Middle frontal gyrus (tissue), 1 donor: ENCODE data around the gene C22orf39.

Experiments used
- DNase-seq: peaks from one replicate; pipeline ENCODE4 v3.0.0-alpha.2; 2015; ENCODE audit warnings: low spot score; ENCODE audit errors: extremely low spot score

The C22orf39 gene

DNA sequence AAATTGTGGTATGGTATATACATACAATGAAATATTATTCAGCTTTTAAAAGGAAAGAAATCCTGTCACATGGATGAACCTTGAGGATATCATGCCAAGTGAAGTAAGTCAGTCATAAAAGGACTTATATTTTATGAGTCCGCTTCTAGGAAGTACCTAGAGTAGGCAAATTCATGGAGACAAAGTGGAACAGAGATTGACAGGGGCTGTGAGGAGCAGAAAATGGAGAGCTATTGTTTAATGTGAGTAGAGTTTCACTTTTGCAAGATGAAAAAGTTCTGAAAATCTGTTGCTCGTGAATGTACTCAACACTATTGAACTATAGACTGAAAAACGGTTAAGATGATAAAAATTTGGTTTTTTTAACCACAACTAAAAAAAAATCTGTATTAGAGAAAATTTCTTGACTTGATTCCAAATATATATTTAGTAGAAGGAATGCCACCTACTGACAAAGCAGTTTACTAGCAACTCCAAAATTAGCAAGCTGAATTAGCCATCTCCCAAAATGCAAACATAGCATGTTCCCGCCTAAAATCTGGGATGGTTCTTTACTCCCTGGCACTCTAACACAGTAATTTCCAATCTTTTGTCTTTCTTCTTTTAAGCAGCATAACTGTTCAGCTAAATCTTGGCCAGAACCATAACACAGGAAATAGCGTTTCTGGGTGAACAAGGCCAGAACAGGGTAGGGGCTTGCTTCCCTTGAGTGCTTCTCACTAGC, 30.0 kb upstream of the C22orf39 start:
- DNase-seq = no peak

DNA sequence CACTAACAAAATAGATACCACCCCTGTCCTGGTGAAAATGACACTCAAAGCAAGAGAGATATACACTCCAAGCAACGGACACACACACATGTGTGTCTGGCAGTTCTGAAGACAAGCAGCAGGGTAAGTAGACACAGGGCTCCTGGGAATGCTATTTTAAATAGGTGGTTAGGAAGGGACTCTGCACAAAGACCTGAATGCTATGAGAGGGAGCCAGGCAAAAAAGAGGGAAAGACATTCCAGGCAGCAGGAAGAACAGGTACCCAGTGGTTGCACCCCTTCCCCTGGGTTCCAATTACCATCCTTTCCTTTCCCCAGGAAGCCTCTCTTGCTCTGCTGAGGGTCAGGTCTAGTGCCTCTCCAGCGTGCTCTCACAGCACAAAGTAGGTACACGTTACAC, 28.5 kb upstream of the C22orf39 start:
- no peak for DNase-seq

DNA sequence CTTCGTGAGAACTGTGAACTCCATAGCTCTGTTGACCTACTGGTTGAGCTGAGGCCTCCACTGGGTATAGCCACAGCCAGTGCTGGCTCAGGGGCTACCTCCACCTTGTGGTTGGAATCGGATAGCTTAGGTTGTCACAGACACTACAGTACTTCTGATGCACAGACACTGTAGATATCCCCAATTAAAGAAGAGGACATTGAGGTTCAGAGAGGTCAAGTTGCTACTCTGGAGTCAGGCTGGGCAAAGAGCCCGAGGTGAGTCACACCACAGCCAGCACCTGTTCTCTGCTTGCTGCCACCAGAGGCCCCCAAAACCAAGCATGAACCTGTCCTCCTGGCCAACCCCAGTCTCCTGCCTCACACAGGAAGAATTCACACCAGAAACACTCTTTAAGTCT, 26.1 kb upstream of the C22orf39 start:
- DNase-seq = no peak

DNA sequence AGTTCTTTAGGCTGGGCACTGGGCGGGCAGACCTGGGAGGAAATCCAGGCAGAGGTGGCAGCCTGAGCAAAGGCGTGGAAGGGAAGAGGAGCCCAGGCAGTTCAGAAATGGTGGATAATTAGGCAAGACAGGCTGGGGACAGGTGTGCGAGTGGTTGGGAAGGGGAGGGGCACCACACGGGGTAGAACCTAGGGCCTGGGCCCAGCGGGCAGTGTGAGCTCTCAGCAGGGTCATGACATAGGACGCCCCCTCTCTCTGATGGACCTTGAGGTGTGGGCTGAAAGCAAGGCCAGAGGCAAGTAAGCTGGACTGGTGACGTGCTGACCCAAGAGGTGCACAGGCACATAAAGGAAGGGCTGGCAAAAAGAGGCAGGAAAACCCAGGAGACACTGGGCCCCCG, 24.7 kb upstream of the C22orf39 start:
- DNase-seq = no peak

DNA sequence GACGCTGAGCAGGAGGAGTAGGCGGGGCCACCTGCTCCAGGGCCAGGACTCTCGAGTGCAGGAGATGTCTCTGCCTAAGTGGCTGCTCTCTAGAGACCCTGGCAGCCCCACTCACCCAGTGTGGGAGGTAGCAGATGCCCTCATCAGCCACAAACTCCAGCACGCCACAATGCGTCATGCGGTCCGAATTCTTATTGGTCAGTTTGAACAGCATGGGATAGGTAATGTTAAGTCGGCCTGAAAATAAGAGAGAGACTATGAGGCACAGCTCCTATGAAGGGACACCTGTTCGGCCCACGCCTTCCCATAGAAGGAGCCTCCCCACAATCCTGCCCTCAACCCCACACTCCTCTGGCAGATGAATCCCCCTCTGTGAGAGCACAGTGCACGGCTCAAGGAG, 24.1 kb upstream of the C22orf39 start:
- DNase-seq = no peak

DNA sequence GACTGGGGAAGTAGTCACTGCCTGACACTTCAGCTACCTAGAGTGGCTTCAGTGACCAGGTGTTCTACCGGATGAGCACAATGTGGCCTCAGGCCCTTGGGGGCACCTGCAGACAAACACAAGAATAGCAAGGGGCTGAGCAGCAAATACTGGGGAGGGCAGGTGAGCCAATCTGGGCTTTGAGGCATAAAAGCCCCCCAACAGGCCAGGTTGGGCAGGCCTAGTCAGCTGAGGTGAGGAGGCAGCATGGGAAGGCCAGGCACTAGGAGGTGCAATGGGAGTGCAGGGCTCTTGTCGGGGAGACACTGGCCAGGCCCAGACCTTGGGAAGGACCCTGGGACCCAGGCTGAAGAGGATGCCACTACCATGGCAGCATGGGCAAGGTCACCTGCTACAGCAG, 22.5 kb upstream of the C22orf39 start:
- DNase-seq = no peak

DNA sequence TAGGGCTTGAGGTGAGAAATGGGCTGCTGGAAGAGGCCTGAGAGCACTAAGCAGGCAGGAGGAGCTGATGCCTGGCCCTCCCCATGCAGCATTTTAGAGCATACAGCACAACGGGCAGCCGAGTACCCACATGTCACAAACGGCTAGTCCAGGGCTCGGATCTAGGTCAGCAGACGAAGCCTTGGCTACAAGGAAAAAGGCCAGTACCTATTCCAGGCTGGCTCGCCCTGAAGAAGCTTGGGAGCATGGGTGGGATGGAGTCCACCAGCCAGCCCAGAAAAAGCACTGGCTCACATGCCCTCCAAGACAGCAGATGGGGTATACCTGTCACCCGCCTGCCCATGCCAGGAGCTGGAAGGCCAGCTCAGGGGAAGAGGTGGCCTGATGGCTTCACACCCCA, 21.9 kb upstream of the C22orf39 start:
- no peak for DNase-seq

DNA sequence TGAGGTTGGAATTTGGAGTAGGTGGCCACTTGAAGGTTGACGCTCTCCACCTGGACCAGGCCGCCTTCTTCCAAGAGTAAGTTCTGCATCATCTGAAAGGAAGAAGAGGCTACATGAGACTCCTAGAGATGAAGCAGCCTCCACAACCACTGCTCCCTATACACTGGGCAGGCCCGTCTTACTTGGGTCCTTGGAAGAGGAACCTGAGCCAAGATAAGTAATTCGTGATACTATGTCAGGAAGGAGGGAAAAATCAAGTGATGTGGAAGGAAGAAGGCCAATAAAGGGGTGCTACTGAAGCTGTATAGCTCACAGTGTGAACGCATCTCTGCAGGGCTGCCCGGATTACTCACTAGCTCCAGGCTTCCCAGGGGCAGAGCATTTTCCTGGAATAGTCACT, 20.4 kb upstream of the C22orf39 start:
- DNase-seq = no peak

DNA sequence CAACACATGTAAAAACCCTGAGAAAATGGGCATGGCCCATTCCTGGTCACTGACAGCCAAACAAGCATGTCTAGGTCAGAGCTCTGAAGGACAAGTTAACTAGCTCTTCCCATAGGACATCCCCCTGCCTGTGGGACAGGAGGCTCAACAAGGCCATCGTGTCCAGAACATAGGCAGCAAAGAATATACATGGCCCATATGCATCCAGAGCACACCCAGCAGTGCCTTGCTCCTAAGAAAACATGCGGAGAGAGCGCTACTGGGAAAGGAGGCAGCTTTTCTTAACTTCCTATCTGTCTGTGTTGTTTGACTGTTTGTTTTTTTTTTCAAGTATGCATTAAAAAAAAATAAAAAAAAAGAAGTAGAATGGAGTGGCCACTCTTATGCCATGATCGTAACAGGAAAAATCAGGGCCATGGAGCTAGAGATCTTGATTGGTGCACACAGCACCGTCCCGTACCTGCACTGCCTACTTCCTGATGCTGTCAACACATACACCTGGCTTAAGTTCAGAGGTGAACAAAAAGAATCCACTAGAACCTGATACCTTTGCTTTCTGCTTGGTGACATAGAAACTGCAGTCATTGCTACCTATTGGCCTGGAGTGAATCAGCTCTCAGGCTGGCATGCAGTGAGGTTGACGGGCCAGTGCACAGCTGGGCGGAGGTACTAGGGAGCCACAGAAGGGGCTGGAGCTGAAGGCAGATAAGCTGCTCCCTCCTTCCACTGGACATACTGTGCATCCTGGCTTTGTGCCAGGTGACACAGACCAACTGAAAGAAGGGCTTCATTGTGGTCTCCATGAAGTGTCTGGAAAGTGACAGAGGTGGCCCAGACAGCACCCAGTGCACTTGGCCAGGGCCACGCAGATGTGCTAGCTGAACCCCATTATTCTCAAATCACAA, 19.6 kb upstream of the C22orf39 start:
- no peak for DNase-seq

DNA sequence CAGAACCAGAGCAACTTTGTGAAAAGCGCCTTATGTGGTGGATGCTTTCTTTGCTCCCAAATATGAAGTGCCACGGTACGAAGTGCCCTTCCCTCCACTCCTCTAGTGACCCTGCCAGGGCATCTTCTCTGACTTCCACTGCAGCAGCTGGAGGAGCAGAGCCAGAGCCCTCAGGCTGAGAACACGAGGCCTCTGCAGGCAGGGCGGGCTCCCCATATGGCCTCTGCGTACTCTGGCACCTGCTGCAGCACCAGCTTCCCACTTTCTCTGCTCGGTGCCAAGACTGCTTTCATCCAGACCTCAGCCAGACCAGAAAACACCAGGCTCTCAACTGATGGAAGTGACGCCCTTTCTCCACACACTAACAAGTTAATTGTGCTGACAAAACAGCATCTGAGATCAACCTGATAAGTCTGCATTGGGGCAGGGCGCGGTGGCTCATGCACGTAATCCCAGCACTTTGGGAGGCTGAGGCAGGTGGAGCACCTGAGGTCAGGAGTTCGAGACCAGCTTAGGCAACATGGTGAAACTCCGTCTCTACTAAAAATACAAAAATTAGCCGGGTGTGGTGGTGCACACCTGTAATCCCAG, 18.7 kb upstream of the C22orf39 start:
- DNase-seq = no peak

DNA sequence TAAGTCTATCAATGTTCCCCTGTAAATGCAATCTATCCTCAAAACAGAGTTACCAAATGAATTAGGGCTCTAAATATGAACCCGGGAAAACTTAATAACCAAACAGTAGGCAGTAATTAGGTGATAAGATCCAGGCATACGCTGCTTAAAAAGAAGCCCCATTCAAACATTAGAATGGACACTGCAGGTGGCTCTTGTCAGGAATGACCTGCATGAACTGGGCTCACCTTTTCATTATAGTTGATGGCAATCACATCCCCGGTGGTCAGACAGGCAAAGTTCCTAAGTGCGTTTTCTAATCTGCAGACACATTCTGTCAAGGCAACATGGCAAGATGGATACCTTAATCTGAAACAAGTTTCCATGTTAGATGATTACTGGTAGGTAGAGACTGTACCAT, 17.5 kb upstream of the C22orf39 start:
- no peak for DNase-seq

DNA sequence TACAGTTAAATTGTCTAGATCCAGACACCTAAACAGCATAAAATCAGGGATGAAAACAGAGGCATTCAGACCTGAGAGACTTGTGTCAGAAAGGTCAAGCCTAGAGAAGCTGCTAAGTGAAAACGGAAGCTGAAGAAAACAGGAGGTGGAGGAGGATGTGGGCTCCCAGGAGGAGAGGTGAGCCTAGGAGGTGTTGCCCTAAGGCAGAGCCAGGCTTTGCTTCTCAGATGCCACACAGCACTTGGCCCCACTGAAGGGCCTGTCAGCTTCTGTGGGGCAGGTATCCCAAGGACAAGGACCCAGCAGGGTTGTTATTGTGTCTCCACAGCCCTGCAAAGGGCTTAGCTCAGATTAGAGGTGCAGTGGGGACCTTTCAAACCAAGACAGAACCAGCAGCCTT, 17.0 kb upstream of the C22orf39 start:
- no peak for DNase-seq

DNA sequence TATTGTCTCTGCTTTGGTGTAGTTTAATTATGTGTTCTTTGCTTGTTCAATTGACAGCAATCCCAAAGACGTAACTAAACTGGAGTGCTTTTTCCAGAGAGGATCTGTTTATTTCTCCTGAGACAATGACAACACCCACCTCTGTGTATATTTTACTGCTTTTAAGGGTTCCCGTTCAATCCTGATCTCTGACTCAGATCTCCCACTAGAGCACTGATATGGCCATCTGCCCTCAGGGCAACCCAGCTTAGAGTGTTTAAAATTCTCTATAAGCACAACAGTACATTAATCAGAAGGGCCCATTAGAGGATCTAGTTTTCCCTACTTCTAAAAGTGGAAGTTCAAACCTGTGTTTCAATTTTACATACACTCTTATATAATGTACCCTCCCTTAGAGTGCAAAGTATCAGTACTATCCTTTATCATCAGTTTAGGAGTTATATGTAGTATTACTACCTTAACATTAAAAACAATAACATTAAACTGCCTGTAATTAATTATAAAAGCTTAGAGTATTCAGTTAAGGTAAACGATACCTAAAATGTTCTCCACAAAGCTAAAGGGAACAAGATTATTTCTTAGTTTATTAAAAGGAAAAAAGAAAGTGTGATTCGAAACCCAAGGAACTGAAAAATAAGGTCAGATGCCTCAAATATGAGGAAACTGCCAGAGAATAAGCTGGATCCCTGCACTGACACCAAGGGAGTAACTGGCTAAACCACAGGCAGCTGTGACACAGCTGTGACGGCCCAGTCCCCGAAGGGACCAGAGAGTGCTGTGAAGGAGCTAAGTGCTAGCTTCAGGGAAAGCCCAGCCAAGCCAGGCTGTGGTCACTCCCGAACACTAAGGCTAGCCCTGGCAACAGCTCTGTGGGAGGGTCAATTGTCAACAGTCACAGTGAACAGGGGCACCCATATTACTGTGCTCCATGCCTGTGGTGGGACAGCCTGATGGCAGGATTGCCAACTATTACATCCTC, 16.3 kb upstream of the C22orf39 start:
- no peak for DNase-seq

DNA sequence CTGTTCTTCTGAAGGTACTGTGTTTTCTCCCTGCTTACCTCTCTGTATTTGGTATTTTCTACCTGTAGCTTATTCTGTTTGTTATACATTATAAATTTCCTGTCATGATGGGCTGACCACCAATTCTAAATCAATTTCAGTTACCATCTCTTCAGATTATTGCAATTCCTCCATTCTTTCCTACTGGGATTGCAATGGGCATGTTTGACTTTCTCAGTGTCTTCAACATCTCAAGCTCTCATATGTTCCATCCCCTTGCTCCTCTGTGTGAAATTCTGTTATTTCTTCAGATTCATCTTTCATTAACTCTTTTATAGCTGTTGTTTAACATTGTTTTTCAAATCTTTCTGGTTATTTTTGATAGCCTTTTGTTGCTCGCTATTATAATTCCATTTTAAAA, 15.5 kb upstream of the C22orf39 start:
- DNase-seq = no peak

DNA sequence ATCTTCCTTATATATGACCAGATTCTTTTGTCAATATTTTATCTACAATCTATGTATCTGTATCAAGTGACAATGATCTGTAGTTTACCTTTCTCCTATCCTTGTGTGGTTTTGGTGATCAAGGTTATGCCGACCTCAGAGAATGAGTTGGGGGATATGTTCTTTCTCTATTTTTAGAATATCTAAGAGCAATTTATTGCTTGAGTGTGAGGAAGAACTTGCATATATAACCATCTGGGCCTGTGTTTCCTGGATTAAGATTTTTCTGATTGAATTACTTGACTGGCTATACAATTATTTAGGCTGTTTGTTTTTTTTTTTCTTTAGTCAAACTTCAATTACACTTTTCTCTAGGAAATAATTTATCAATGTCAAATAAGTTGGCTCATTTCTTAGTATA, 14.0 kb upstream of the C22orf39 start:
- no peak for DNase-seq

DNA sequence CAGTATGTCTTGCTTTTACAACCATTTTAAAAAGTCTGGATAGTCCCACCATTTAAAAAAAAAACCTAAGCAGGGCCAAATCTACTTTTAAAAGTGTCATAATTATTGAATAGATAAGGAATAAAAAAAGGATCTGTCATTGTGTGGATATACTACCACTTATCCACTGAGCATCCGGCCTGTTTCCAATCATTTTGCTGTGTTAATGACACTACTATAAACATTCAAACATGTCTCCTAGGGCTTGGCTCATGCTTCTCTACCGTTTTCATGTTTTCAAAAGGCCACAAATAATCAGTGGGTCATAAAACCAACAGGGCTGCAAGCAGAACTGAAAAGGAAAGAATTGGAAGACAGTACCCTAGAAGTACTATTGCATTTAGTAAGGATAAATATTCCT, 12.5 kb upstream of the C22orf39 start:
- DNase-seq = no peak

DNA sequence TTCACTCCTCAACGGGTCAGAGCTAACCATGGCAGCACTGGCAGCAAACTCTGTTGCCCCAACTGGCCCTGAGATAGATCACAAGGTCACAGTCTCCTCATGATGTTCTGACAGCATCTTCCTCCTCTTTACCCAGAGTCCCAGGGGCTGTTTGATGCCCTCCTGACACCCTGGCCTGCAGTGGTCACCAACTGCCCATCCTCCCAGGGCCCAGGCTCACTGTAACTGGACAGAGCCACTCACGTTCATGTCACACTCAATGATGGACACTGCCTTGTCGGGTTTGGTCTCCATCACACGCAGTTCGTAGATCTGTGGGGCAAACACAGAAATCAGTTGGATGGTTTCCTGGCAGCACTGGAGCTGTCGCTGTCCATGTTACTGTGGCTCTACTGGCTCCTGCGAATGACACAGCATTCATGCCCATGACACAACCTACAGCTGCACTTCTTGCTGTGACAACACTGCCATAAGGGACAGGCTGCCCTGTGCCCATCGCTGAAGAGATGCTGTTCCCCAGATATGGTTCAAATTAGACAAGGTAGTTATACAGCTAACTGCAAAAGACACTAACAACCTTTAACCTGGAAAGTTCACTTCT, 10.4 kb upstream of the C22orf39 start:
- no peak for DNase-seq

DNA sequence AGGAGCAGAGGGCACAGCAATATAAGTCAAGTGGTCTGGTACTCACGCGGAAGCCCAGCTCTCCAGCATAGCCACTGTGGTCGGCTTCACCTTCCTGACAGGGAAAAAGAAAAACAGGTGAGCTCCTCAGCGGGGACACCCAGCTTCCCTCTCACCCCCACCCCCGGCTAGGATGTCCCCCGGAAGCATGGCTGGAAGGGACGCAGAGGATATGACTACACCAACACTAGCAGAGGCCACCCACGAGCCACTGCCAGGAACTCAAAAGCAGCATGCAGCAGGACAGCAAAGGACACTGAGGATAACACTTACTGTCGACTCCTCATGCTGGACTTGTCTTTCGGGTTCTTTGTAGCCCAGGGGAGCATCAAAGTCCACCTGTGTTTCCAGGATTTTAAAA, 9.0 kb upstream of the C22orf39 start:
- DNase-seq = no peak

DNA sequence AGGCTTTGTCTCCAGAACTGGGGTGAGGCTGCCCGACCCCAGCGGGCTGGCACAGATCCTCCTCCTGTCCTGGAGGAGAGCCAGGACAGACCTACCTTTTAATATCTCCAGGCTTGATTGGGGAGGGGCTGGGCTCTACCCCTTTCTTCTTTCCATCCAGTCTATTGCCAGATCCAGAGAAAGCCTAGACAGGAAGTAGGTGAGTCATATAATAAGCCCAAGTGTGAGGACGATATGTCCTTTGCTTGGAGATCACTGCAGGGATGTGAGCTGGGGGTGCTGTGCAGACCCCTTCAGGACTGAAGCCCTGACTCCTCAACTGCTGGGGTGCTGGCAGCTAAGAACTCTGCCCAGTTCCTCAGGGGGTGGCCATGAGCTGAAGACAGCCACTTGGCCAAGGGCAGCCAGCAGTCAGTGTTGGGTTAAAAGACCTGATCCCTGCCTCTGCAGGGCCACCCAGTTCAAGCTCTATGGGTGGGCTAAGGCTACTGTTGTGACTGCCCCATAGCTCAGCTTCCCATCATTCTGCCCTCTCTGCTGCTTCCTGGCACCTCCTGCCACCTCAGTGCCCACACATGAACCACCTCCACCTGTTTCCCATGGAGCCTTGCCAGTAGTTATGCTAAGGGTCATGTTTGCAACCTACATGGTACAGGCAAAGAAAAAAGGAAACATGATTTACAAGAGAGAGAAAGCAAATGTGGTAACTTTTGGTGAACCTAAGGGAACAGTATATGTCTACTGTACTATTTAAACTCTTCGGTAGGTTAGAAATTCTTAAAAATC, 8.3 kb upstream of the C22orf39 start:
- no peak for DNase-seq

DNA sequence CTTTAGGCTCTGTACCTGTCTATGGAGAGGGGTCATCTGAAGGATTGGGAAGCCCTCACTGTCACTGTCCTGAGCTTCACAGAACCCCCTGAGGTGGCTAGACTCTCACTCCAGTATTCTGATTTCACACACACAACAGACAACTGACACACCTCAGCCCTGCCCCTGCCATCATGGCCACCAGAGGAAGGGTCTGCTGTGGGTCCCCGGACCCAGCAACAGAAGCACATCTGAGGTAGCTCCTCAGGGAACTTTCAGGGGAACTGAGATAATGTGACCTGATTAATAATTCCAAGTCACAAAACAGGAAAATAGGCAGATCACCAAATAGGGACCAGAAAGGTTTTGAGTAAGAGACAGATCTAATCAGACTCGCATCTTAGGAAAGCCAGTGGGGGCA, 7.5 kb upstream of the C22orf39 start:
- DNase-seq = no peak
